GM18508 (cell line): ENCODE measurements around the gene RAB11FIP4.

Source experiments
- ATAC-seq: cut with Tn5 transposase; IDR thresholded peaks from one replicate; pipeline ENCODE4 v1.9.1; 2021; ENCODE audit warnings: moderate number of reproducible peaks; ENCODE audit not compliant: insufficient read depth, unreplicated experiment

The RAB11FIP4 gene

GRCh38 chr17:31479524-31479923 is 88.0 kb downstream of the RAB11FIP4 start:
- ATAC-seq = no peak

- no peak for ATAC-seq
These were observed 88.6 kb downstream of the RAB11FIP4 start for GRCh38 chr17:31480067-31480466.

- no peak for ATAC-seq
These were observed 89.7 kb downstream of the RAB11FIP4 start for GRCh38 chr17:31480904-31481782.

GRCh38 chr17:31481783-31482081 is 90.3 kb downstream of the RAB11FIP4 start:
- no peak for ATAC-seq

- no peak for ATAC-seq
These were observed 93.3 kb downstream of the RAB11FIP4 start for GRCh38 chr17:31484821-31485220.

GRCh38 chr17:31486351-31487062 is 95.0 kb downstream of the RAB11FIP4 start:
- ATAC-seq = no peak

GRCh38 chr17:31487063-31487647 is 95.7 kb downstream of the RAB11FIP4 start:
- no peak for ATAC-seq

GRCh38 chr17:31487648-31488263 is 96.3 kb downstream of the RAB11FIP4 start:
- ATAC-seq = no peak

- ATAC-seq = no peak
These were observed 96.9 kb downstream of the RAB11FIP4 start for GRCh38 chr17:31488264-31488981.

- ATAC-seq = no peak
These were observed 97.5 kb downstream of the RAB11FIP4 start for GRCh38 chr17:31488982-31489294.

GRCh38 chr17:31489295-31490018 is 98.0 kb downstream of the RAB11FIP4 start:
- no peak for ATAC-seq

- ATAC-seq = no peak
These were observed 98.7 kb downstream of the RAB11FIP4 start for GRCh38 chr17:31490019-31490650.

GRCh38 chr17:31490671-31491375 is 99.3 kb downstream of the RAB11FIP4 start:
- no peak for ATAC-seq

- ATAC-seq = no peak
These were observed 100.1 kb downstream of the RAB11FIP4 start for GRCh38 chr17:31491376-31492131.

- ATAC-seq = no peak
These were observed 100.7 kb downstream of the RAB11FIP4 start for GRCh38 chr17:31492206-31492605.

- no peak for ATAC-seq
These were observed 101.6 kb downstream of the RAB11FIP4 start for GRCh38 chr17:31492880-31493655.

GRCh38 chr17:31493656-31494155 is 102.2 kb downstream of the RAB11FIP4 start:
- no peak for ATAC-seq
